ENCODE results near the gene POLL.

POLL gene

DNA sequence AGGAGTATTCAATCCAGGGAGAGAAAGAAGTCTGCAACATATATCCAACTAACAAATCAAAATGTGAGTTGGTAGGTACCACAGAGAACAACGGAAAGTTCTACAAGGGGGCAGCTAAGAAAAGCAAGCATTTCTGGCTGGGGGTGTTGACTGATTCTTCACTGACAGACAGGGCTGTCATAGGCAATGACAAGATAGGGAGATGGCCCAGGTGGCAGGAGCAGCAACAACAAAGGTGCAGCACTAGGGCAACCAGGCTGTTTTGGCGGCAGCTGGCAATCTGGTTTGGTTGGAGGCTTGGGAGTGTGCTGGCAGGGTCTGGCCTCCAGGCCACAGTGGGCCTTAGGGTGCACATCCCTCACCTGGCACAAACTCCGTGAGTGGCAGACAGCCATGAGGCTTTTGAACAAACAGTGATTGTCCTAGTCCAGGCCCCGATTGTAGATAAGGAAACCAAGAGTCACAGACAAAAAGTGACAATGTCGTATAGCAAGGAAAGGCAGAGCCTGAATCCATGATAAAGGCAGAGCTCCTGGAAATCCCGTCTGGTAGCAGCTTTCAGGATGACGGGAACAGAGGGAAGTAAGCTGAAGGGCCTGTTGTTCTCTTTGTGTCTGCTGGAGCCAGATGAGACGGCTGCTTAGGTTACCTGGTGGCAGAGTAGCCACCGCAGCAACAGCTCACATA is 28.5 kb upstream of the POLL start (continued):
- no peak for TF ChIP-seq TCF4 (CRISPR knock-in tag; IDR thresholded peaks at IDR 0.05; ENCODE audit: borderline replicate concordance)
- TF ChIP-seq CREB5 (CRISPR knock-in tag; IDR thresholded peaks at IDR 0.05; ENCODE audit: low read depth): no peak
- no peak for TF ChIP-seq CSDC2 (CRISPR knock-in tag; IDR thresholded peaks at IDR 0.05)
- TF ChIP-seq ARNTL (CRISPR knock-in tag; IDR thresholded peaks at IDR 0.05; ENCODE audit: borderline replicate concordance, low read depth): no peak
- TF ChIP-seq POU6F1 (CRISPR knock-in tag; IDR thresholded peaks at IDR 0.05; ENCODE audit: borderline replicate concordance, low read depth): no peak
- no peak for TF ChIP-seq ZNF70 (CRISPR knock-in tag; IDR thresholded peaks at IDR 0.05)
- TF ChIP-seq ZFP3 (CRISPR knock-in tag; IDR thresholded peaks at IDR 0.05): no peak

DNA sequence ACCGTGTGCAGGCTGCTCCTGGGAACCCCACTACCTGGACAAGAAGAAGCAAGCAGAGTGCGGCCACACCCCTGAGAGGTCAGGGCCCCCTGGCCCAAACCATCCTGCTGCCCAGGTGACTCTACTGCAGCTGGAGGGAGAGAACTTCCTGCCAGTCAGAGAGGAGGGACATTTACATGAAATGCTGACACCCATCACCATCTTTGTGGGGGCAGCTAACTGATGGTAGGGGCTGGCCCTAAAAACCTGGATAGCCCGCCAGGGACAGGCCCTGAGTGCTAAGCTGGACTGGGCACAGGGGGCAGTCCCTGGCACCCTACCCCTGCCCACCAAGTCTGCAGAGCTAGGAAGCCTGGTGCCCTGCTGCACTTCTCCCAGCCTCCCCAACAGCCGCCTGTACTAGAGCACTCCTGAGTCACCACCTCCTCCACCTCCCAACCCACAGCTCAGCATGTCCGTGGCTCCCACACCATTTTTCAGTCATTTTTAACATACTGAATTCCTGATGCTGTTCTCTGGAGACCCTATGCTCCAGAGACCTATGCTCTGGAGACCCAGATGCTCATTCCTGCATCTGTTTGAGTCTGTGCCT is 27.6 kb upstream of the POLL start:
- no peak for TF ChIP-seq BACH2 (CRISPR knock-in tag; IDR thresholded peaks at IDR 0.05; ENCODE audit: borderline replicate concordance)
- TF ChIP-seq ZFP30 (CRISPR knock-in tag; IDR thresholded peaks at IDR 0.05): no peak
- no peak for TF ChIP-seq GLIS3 (CRISPR knock-in tag; IDR thresholded peaks at IDR 0.05)
- TF ChIP-seq ESRRG (CRISPR knock-in tag; IDR thresholded peaks at IDR 0.05): no peak
- TF ChIP-seq RARB (CRISPR knock-in tag; IDR thresholded peaks at IDR 0.05): no peak
- TF ChIP-seq ISL1 (CRISPR knock-in tag; IDR thresholded peaks at IDR 0.05): no peak
- TF ChIP-seq ZFP3 (CRISPR knock-in tag; IDR thresholded peaks at IDR 0.05): no peak
- TF ChIP-seq, protein P1, sequence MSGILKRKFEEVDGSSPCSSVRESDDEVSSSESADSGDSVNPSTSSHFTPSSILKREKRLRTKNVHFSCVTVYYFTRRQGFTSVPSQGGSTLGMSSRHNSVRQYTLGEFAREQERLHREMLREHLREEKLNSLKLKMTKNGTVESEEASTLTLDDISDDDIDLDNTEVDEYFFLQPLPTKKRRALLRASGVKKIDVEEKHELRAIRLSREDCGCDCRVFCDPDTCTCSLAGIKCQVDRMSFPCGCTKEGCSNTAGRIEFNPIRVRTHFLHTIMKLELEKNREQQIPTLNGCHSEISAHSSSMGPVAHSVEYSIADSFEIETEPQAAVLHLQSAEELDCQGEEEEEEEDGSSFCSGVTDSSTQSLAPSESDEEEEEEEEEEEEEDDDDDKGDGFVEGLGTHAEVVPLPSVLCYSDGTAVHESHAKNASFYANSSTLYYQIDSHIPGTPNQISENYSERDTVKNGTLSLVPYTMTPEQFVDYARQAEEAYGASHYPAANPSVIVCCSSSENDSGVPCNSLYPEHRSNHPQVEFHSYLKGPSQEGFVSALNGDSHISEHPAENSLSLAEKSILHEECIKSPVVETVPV (CRISPR knock-in tag; IDR thresholded peaks at IDR 0.05): no peak
- no peak for TF ChIP-seq OSR1 (CRISPR knock-in tag; IDR thresholded peaks at IDR 0.05)
- no peak for TF ChIP-seq TCF4 (CRISPR knock-in tag; IDR thresholded peaks at IDR 0.05; ENCODE audit: borderline replicate concordance)
- no peak for ATAC-seq

- ATAC-seq: no peak
- TF ChIP-seq POU6F1 (CRISPR knock-in tag; IDR thresholded peaks at IDR 0.05; ENCODE audit: borderline replicate concordance, low read depth) (no peak), RARB (CRISPR knock-in tag; IDR thresholded peaks at IDR 0.05) (no peak), CSDC2 (CRISPR knock-in tag; IDR thresholded peaks at IDR 0.05) (no peak), ZNF70 (CRISPR knock-in tag; IDR thresholded peaks at IDR 0.05) (no peak), BACH2 (CRISPR knock-in tag; IDR thresholded peaks at IDR 0.05; ENCODE audit: borderline replicate concordance) (no peak), TSHZ2 (CRISPR knock-in tag; IDR thresholded peaks at IDR 0.05) (no peak), PPARA (CRISPR knock-in tag; IDR thresholded peaks at IDR 0.05; ENCODE audit: borderline replicate concordance) (no peak), ESRRG (CRISPR knock-in tag; IDR thresholded peaks at IDR 0.05) (no peak), SNAI2 (CRISPR knock-in tag; IDR thresholded peaks at IDR 0.05) (no peak), ZFP3 (CRISPR knock-in tag; IDR thresholded peaks at IDR 0.05) (no peak)
- TF ChIP-seq, protein P1 (CRISPR knock-in tag; IDR thresholded peaks at IDR 0.05): no peak
- TF ChIP-seq, protein P2, sequence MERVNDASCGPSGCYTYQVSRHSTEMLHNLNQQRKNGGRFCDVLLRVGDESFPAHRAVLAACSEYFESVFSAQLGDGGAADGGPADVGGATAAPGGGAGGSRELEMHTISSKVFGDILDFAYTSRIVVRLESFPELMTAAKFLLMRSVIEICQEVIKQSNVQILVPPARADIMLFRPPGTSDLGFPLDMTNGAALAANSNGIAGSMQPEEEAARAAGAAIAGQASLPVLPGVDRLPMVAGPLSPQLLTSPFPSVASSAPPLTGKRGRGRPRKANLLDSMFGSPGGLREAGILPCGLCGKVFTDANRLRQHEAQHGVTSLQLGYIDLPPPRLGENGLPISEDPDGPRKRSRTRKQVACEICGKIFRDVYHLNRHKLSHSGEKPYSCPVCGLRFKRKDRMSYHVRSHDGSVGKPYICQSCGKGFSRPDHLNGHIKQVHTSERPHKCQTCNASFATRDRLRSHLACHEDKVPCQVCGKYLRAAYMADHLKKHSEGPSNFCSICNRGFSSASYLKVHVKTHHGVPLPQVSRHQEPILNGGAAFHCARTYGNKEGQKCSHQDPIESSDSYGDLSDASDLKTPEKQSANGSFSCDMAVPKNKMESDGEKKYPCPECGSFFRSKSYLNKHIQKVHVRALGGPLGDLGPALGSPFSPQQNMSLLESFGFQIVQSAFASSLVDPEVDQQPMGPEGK (CRISPR knock-in tag; IDR thresholded peaks at IDR 0.05; ENCODE audit: borderline replicate concordance): no peak
Observed at GRCh38 chr10:101614663-101615524, 26.8 kb upstream of the POLL start.

Measured in SK-N-SH treated with all-trans-retinoic acid at 6 μM for 48 hours (cell line).